GM19099 (cell line): Measurements from ENCODE around the gene CSF2RB.

Experiments used
- POLR2A ChIP-seq: IDR thresholded peaks from 3 replicates; pipeline ENCODE4 v1.6.1; 2011; ENCODE audit warnings: low read depth; ENCODE audit not compliant: insufficient read length; ENCODE audit errors: extremely low read depth

CSF2RB gene

DNA sequence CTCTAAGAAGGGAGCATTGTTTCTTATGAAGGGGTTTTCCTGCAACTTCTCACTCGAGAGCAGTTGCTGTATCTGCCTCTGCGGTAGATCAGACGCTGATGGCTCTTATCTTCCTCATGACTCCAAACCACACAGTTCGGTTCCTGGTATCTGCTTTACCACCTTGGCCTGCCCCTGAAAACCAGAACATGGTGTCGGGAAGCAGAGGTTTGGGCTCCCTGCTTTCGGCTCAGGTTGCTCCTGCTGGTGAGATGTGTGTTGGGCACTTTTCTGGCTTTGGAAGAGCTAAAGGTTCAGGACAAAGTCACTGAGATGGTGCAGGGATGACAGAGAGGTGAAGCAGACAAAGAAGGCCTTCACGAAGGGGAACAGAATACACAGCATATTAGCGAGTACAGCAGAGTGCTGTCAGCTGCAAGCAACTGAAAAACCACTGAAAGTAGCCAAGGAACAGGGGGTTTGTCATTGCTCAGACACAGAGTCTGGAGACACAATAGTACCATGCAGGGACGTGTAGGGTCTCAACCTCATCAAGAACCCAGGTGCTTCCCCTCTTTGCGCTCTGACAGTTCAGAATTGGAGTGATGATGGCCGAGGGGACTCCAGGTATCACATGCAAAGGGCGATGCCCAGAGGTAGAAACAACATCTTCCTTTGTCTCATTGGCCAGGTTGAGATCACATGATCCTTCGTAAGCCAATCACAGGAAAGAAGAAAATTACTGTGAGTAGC is 11.9 kb upstream of the CSF2RB start:
- no peak for TF ChIP-seq POLR2A

DNA sequence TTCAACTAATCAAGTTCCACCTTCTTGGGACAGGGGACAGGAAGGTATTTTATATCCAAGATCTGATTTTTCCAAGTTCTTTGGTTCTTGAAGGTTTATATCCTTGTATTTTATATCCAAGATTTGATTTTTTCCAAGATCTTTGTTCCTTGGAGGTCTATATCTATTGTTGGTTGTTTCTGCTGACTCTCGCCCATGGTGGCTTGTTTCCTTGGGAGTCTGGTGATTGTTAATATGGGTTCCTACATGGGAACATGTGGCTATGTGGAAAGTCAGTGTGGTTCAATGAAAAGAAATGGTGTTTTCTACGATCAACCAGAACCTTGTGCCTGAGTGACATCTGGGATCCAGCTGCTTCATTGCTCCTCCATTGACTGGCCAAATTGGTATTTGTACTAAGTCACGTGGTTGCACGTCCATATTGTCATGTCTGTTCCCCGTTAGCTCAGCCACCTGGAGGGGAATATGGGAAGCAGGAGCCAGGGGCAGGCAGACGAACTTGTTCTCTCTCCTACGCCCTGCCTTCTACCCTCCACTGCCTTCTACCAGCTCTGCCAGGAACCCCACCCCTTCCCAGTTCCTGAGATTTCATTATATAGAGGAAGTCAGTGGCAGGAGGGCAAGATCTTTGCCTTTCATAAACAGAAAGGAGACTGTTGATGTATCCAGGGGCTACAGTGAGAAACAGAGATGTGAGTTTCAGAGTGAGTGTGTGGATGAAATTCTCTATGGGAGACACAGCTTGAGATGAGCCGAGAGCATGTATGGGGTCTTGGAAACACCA is 11.1 kb upstream of the CSF2RB start:
- no peak for TF ChIP-seq POLR2A

GRCh38 chr22:36904260-36904880 is 9.1 kb upstream of the CSF2RB start:
- TF ChIP-seq POLR2A, result no peak

- no peak for TF ChIP-seq POLR2A
These were observed 5.9 kb upstream of the CSF2RB start for GRCh38 chr22:36907253-36908195.

DNA sequence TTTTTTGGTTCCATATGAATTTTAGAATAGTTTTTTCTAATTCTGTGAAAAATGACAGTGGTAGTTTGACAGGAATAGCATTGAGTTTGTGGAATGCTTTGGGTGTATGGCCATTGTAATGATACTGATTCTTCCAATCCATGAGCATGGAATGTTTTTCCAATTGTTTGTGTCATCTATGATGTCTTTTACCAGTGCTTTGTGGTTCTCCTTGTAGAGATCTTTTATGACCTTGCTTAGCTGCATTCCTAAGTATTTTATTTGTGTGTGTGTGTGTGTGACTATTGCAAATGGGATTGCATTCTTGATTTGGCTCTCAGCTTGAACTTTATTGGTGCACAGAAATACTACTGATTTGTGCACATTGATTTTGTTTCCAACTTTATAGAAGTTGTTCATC is 3.0 kb upstream of the CSF2RB start:
- no peak for TF ChIP-seq POLR2A

GRCh38 chr22:36911887-36912661 is 1.4 kb upstream of the CSF2RB start:
- no peak for TF ChIP-seq POLR2A

GRCh38 chr22:36912694-36913426 is 568 bp upstream of the CSF2RB start:
- TF ChIP-seq POLR2A, result no peak

DNA sequence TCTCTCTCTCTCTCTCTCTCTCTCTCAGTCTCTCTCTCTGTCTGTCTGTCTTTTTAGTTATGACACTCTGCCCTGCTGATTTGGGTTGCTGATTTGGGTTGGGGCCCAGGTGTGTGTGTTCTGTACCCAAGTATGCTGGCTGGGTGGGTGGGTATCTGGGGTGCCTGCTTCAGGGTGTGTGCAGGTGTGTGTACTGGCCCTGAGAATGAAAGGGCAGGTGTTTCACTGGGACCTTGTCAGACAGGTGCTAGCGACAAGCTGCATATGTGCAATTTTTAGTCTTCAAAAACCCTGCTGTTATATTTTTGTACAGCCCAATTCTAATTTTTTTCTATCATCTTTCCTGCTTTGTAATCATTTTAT is 943 bp downstream of the CSF2RB start:
- TF ChIP-seq POLR2A, result no peak

DNA sequence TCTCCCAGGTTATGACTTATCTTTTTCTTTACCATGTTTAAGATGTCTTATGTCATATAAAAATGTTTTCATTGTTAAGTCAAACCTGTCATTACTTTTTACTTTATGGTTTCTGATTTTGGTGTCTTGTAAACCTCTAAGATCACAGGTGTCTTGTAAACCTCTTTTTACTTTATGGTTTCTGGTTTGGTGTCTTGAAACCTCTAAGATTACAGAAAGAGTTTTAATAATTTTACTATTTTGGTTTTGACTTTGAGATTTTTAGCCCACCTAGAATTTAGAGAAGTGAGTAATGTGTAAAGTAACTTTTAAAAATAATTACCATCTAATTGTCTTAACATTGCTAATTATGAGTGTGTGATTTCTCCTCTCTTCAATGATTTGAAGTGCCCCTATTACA is 2.6 kb downstream of the CSF2RB start:
- no peak for TF ChIP-seq POLR2A

- TF ChIP-seq POLR2A, result no peak
These were observed 5.3 kb downstream of the CSF2RB start for GRCh38 chr22:36918586-36919284.

DNA sequence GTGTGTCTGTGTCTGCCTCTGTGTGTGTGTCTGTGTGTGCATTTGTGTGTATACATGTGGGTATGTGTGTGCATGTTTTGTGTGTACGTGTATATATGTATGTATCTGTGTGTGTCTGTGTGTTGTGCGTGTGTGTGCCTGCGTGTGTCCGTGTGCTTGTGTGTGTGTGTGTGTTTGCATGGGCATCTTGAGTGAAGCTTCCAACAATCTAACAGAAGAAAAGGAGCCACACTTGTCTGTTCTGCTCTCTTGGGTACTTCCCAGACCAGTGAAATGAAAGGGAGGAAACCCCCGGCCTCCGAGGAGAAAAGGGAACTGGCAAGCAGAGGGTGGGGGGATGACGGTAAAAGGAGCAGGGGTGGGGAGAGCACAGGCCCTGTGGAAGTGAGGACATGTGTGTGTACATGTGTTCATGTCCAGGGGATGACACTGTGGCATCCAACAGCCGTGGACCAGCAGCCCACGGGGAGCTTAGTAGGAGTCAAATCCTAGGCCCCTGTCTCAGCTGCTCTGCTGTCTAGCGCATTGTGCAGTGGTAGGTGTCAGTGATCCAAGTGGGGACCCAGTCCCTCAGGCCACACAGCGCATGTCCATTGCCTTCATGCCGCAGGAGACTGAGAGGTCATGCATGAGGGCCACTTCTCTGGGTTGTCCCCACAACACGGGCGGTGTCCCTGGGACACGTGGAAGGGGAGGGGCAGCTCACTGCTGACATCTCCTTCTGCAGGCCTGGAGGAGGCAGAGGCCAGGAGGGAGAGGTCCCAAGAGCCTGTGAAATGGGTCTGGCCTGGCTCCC is 8.1 kb downstream of the CSF2RB start:
- TF ChIP-seq POLR2A, result no peak

GRCh38 chr22:36922105-36922608 is 8.7 kb downstream of the CSF2RB start:
- no peak for TF ChIP-seq POLR2A

DNA sequence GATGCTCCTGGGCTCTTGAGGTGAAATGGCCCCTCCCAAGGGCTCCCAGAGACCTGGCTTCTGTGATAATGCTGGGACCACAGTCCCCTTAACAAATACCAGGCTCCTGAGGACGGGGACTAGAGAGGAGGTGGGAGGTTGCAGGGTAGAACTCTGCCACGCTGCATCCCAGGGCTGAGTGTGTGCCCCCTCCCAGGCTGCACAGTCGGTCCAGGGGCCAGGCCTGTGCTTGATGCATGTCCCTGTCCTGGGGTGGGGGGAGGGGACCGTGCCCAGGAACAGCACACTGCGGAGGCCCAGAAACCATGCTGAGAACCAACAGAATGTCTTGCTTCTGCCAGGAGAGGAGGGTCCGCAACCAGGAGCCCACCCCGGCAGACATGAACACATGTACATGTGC is 9.3 kb downstream of the CSF2RB start:
- no peak for TF ChIP-seq POLR2A
